GM12878 (cell line): Measurements from ENCODE around the gene ADAMTS17.

ENCODE experiments used
- CBX5 ChIP-seq: sonication (generic); IDR thresholded peaks from 2 replicates; pipeline ENCODE4 v1.6.1; 2016; ENCODE audit warnings: low read depth, moderate library complexity, mild to moderate bottlenecking, inconsistent platforms
- POLR2A ChIP-seq: IDR thresholded peaks from 2 replicates; pipeline ENCODE4 v1.6.1; 2011; ENCODE audit warnings: low read depth, mild to moderate bottlenecking, low read length
- YY1 ChIP-seq: IDR thresholded peaks from 2 replicates; pipeline ENCODE4 v1.6.1; 2011; ENCODE audit warnings: low read depth, mild to moderate bottlenecking, low read length

GRCh38 chr15:100295939-100296565 lies 45.7 kb downstream of the ADAMTS17 start:
- TF ChIP-seq CBX5: no peak
- TF ChIP-seq POLR2A: no peak
- TF ChIP-seq YY1: no peak
